ENCODE results near the gene PSMD6.
A peak's percentile ranks its signal among the peaks of the same experiment; 100 is the strongest.

Gene PSMD6

GRCh38 chr3:64008487-64009351 lies 14.6 kb downstream of the PSMD6 start:
- no peak for DNase-seq (ENCODE audit: low read depth)

- no peak for DNase-seq (ENCODE audit: low read depth)
Observed at GRCh38 chr3:64008017-64008416, 15.3 kb downstream of the PSMD6 start.

- no peak for DNase-seq (ENCODE audit: low read depth)
Observed at GRCh38 chr3:64003589-64003988, 19.7 kb downstream of the PSMD6 start.

- DNase-seq (ENCODE audit: low read depth), result no peak
Observed at GRCh38 chr3:64002233-64002632, 21.1 kb downstream of the PSMD6 start.

GRCh38 chr3:64000453-64001055 lies 22.7 kb downstream of the PSMD6 start:
- DNase-seq (ENCODE audit: low read depth), result no peak

- no peak for DNase-seq (ENCODE audit: low read depth)
Observed at GRCh38 chr3:63998852-63999754, 24.2 kb downstream of the PSMD6 start.

- no peak for DNase-seq (ENCODE audit: low read depth)
Observed at GRCh38 chr3:63995086-63995485, 28.2 kb downstream of the PSMD6 start.

GRCh38 chr3:63993653-63994079 lies 29.6 kb downstream of the PSMD6 start:
- DNase-seq (ENCODE audit: low read depth), result peak; percentile 9

- DNase-seq (ENCODE audit: low read depth), result no peak
Observed at GRCh38 chr3:63992516-63993209, 30.6 kb downstream of the PSMD6 start.

- no peak for DNase-seq (ENCODE audit: low read depth)
Observed at GRCh38 chr3:63991666-63992065, 31.6 kb downstream of the PSMD6 start.

GRCh38 chr3:63990733-63991132 lies 32.6 kb downstream of the PSMD6 start:
- DNase-seq (ENCODE audit: low read depth), result no peak

GRCh38 chr3:63990204-63990603 lies 33.1 kb downstream of the PSMD6 start:
- no peak for DNase-seq (ENCODE audit: low read depth)

GRCh38 chr3:63988943-63989342 lies 34.4 kb downstream of the PSMD6 start:
- DNase-seq (ENCODE audit: low read depth), result no peak

- no peak for DNase-seq (ENCODE audit: low read depth)
Observed at GRCh38 chr3:63986831-63987230, 36.5 kb downstream of the PSMD6 start.

- DNase-seq (ENCODE audit: low read depth), result no peak
Observed at GRCh38 chr3:63986146-63986545, 37.1 kb downstream of the PSMD6 start.

- no peak for DNase-seq (ENCODE audit: low read depth)
Observed at GRCh38 chr3:63984391-63984790, 38.9 kb downstream of the PSMD6 start.

GRCh38 chr3:63981980-63982379 lies 41.3 kb downstream of the PSMD6 start:
- no peak for DNase-seq (ENCODE audit: low read depth)

- DNase-seq (ENCODE audit: low read depth), result no peak
Observed at GRCh38 chr3:63980830-63981498, 42.3 kb downstream of the PSMD6 start.

- DNase-seq (ENCODE audit: low read depth), result no peak
Observed at GRCh38 chr3:63980019-63980418, 43.3 kb downstream of the PSMD6 start.

GRCh38 chr3:63979093-63979885 lies 44.0 kb downstream of the PSMD6 start:
- DNase-seq (ENCODE audit: low read depth), result no peak

GRCh38 chr3:63977893-63978292 lies 45.4 kb downstream of the PSMD6 start:
- DNase-seq (ENCODE audit: low read depth), result no peak

Measured in activated T-helper 1 cell treated with Interleukin-2 at 50 U/mL for 16 hours (primary cell).